Tibial nerve (tissue), 4 donors: ENCODE results near the gene GRM1. TPM values are rescaled to one million over a fixed set of nuclear protein-coding genes. Genes with fewer than 3 reads are reported as not detected.

Experiments
- DNase-seq, 2 donors: peaks; one replicate each; pipeline ENCODE4 v3.0.0-alpha.2; 2019; ENCODE audit warnings: low spot score in 2 of 2
- H3K27ac ChIP-seq, 4 donors: fragments of 200-600 bp; sonication (generic) in 3 of 4; one replicate each; pipeline ENCODE4 v1.5.1; 2017 to 2019; ENCODE audit warnings: mild to moderate bottlenecking in 1 of 4
- H3K27me3 ChIP-seq, 2 donors: fragments of 200-600 bp; sonication (generic) in 1 of 2; one replicate each; pipeline versions ENCODE4 v1.5.1 to v1.6.0; 2017 to 2019
- H3K36me3 ChIP-seq, 3 donors: fragments of 200-600 bp; sonication (generic); one replicate each; pipeline ENCODE4 v1.5.1; 2018 to 2019
- H3K4me1 ChIP-seq, 4 donors: fragments of 200-600 bp; sonication (generic) in 3 of 4; one replicate each; pipeline ENCODE4 v1.5.1; 2017 to 2019
- H3K4me3 ChIP-seq, 4 donors: fragments of 200-600 bp; sonication (generic) in 3 of 4; one replicate each; pipeline ENCODE4 v1.5.1; 2017 to 2019; ENCODE audit warnings: mild to moderate bottlenecking in 1 of 4, moderate library complexity in 1 of 4
- H3K9me3 ChIP-seq, 4 donors: fragments of 200-600 bp; sonication (generic) in 3 of 4; one replicate each; pipeline ENCODE4 v1.5.1; 2017 to 2019
- CTCF ChIP-seq, 5 experiments: fragments of 200-600 bp in 3 of 5; fragments of 450-650 bp in 2 of 5; sonication (generic) in 3 of 5; IDR thresholded peaks; one replicate each; pipeline ENCODE4 v1.5.1; 2016 to 2019; ENCODE audit warnings: antibody characterized with exemption in 5 of 5, mild to moderate bottlenecking in 3 of 5, moderate library complexity in 2 of 5
- EP300 ChIP-seq, 2 donors: sonication (generic); formaldehyde crosslinking; IDR thresholded peaks; one replicate each; pipeline ENCODE4 v1.6.1; 2017; ENCODE audit warnings: antibody characterized with exemption in 2 of 2, mild to moderate bottlenecking in 1 of 2
- POLR2A ChIP-seq, 2 donors: fragments of 450-650 bp; IDR thresholded peaks; one replicate each; pipeline ENCODE4 v1.6.1; 2017; ENCODE audit warnings: antibody characterized with exemption in 2 of 2, mild to moderate bottlenecking in 2 of 2, moderate library complexity in 2 of 2
- WGBS, 2 donors: methylation state at CpG; one replicate each; pipeline ENCODE4 v1.1.5; 2018; 5-methylcytosine and 5-hydroxymethylcytosine counted together
- total RNA-seq, 4 donors: library from RNA; depleted of rRNA; stranded (reverse); fragments of >200 nt; gene quantifications; one replicate each; pipeline ENCODE4 v1.1.0, GENCODE V29; 2016

The GRM1 gene
- total RNA-seq, 4 donors from 2014 or later, result 0.30 to 0.63 (median 0.44) TPM; not detected in 1

- H3K27ac ChIP-seq, result no peak overlapping the region
- DNase-seq, result no peak
- H3K27me3 ChIP-seq, result no peaks in the 10 kb centered on the region
- TF ChIP-seq EP300 (IDR thresholded peaks at IDR 0.05) (no peak), CTCF (IDR thresholded peaks at IDR 0.05) (no peak), POLR2A (IDR thresholded peaks at IDR 0.05) (no peak)
- H3K9me3 ChIP-seq, result no peaks in the 10 kb centered on the region
- no peaks in the 10 kb centered on the region for H3K4me1 ChIP-seq
- H3K4me3 ChIP-seq, result no peak overlapping the region
- 84 to 86% methylated on average over 4 of the region's 4 CpGs for WGBS, 2 donors
- no peaks in the 10 kb centered on the region for H3K36me3 ChIP-seq
These were observed 124.3 kb downstream of the GRM1 start for GRCh38 chr6:146153040-146153758.

GRCh38 chr6:146154197-146154596, 125.3 kb downstream of the GRM1 start:
- Histone ChIP-seq H3K36me3 (no peaks in the 10 kb centered on the region), H3K9me3 (no peaks in the 10 kb centered on the region), H3K27ac (no peak overlapping the region), H3K4me3 (no peak overlapping the region), H3K4me1 (no peaks in the 10 kb centered on the region), H3K27me3 (no peaks in the 10 kb centered on the region)
- TF ChIP-seq EP300 (IDR thresholded peaks at IDR 0.05), result no peak
- TF ChIP-seq CTCF (IDR thresholded peaks at IDR 0.05), result no peak
- TF ChIP-seq POLR2A (IDR thresholded peaks at IDR 0.05), result no peak
- DNase-seq, result no peak
- 31 to 36% methylated on average over 6 of the region's 6 CpGs for WGBS, 2 donors

GRCh38 chr6:146161664-146162063, 132.8 kb downstream of the GRM1 start:
- 78 to 83% methylated on average over 5 of the region's 5 CpGs for WGBS, 2 donors
- no peak overlapping the region for H3K4me3 ChIP-seq
- H3K36me3 ChIP-seq, result no peaks in the 10 kb centered on the region
- H3K27me3 ChIP-seq, result no peaks in the 10 kb centered on the region
- no peak for DNase-seq
- no peak for TF ChIP-seq POLR2A (IDR thresholded peaks at IDR 0.05)
- no peak for TF ChIP-seq EP300 (IDR thresholded peaks at IDR 0.05)
- TF ChIP-seq CTCF (IDR thresholded peaks at IDR 0.05), result no peak
- no peak overlapping the region for H3K27ac ChIP-seq
- no peaks in the 10 kb centered on the region for H3K4me1 ChIP-seq
- no peaks in the 10 kb centered on the region for H3K9me3 ChIP-seq

- Histone ChIP-seq H3K9me3 (peaks cover 0 to 3% (median 0%) of the 10 kb centered on the region in 4 donors), H3K4me3 (no peak overlapping the region), H3K36me3 (no peaks in the 10 kb centered on the region), H3K4me1 (no peaks in the 10 kb centered on the region), H3K27ac (no peak overlapping the region), H3K27me3 (no peaks in the 10 kb centered on the region)
- DNase-seq, result no peak
- 84 to 92% methylated on average over 1 of the region's 1 CpG for WGBS, 2 donors
- TF ChIP-seq POLR2A (IDR thresholded peaks at IDR 0.05) (no peak), CTCF (IDR thresholded peaks at IDR 0.05) (no peak), EP300 (IDR thresholded peaks at IDR 0.05) (no peak)
These were observed 141.0 kb downstream of the GRM1 start for GRCh38 chr6:146169872-146170271.

GRCh38 chr6:146177785-146178184, 148.9 kb downstream of the GRM1 start:
- H3K4me3 ChIP-seq, result no peak overlapping the region
- no peaks in the 10 kb centered on the region for H3K36me3 ChIP-seq
- H3K27ac ChIP-seq, result no peak overlapping the region
- TF ChIP-seq EP300 (IDR thresholded peaks at IDR 0.05) (no peak), CTCF (IDR thresholded peaks at IDR 0.05) (no peak), POLR2A (IDR thresholded peaks at IDR 0.05) (no peak)
- no peaks in the 10 kb centered on the region for H3K4me1 ChIP-seq
- H3K27me3 ChIP-seq, result no peaks in the 10 kb centered on the region
- no peak for DNase-seq
- no peaks in the 10 kb centered on the region for H3K9me3 ChIP-seq
- WGBS, 2 donors, result 97% methylated on average over 1 of the region's 1 CpG
